Measurements from ENCODE around the gene TTYH3.

The TTYH3 gene

DNA sequence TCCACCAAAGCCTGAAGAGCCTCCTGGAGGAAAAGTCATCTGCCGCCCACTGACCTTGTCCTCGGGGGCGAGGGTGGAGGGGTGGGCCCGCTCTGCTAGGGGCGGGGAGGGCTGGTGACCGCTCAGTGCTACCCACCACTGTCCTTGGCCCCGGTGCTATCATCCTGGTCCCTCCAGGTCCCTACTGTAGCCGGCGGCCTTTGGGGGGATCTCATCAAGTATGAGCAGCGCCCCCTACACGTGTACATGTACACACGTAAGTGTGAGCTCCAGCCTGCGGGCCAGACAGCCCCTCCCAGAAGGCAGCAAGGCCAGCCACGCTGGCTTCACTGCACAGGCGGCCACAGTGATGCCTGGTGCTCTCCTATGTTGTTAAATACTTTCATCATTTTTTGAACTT is 19.6 kb downstream of the TTYH3 start:
- DNase-seq = no peak

DNA sequence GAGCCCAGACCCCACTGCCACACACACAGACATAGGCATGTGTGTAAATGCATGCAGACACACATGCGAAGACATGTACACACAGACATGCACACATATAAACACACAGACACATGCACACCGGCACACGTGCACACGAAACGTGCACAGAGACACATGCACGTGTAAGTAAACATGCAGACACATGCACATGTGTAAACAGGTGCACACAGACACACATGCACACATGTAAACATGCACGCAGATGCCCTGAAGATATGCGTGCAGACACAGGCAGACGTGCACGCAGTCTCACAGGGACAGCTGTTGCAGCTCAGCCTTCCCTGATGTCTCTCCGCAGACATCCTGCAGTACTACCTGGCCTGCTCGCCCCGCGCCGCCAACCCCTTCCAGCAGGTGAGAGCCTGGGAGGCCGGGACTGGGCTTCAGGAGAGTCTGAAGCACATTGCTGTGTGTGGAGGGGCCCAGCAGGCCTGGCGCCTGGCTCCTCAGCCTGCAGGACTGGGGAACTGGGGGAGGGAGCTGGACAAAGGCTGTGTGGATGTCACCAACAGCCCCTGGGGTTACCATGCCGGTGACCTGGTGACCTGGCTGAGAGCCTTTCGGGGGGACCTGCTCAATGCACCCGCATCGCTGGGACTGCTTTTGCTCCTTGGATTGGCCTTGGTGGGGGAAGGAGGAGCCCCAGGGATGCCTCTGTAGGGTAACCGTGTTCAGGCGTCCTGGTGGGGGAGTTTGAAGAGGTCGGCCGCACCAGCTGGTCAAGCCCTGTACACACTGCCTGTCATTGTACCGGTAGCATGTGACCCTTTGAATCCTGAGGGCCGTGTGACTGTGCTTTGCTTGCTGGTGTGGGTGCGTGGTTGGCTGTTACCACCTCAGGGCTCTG is 20.3 kb downstream of the TTYH3 start:
- DNase-seq = no peak

DNA sequence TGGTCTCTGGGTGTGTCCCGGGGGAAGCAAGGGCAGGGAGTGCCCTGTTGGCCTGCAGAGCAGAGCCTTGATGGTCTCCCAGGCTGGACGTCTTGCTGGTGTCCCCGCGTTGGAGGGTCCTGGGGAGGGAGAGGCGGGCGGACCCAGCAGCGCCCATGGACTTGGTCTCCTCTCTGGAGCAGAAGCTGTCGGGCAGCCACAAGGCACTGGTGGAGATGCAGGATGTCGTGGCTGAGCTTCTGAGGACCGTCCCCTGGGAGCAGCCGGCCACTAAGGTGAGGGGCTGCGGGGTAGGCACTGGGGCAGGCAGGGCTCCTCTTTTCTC is 20.9 kb downstream of the TTYH3 start:
- DNase-seq = no peak

DNA sequence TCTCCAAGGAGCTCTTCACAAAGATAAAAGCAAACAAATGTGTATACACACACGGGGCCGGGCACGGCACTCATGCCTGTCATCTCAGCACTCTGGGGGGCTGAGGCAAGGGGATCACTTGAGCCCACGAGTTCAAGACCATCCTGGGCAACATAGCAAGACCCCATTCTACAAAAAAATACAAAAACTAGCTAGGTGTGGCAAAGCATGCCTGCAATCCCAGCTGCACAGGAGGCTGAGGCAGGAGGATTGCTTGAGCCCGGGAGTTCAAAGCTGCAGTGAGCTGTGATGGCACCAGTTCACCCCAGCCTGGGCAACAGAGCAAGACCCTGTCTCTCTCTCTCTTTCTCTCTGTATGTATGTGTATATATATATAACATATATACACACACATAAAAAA is 22.3 kb downstream of the TTYH3 start:
- DNase-seq = no peak

DNA sequence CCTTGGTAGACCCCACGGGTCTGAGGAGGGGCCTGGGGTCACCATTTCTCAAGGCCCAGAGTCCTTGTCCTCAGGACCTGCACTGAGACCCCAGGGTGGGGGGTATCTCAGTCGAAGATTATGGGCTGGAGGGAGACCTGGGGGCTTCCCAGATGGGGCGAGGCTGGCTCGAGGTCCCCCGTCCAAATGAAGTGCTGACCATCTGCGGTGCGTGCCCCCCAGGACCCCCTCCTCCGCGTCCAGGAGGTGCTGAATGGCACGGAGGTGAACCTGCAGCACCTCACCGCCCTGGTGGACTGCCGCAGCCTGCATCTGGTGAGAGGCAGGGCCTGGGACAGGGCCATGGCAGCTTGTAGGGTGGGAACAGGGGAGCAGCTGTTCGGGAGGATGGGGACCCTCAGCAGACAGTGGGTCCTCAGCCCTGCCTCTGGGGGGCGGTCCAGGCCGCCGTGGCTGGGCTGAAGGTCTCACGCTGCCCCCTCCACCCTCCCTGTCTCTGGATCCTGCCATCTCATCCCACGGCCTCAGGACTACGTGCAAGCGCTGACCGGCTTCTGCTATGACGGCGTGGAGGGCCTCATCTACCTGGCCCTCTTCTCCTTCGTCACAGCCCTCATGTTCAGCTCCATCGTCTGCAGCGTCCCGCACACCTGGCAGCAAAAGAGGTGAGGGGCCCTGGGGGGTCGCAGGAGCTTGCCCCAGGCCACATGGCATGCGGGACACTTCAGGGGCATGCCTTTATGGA is 24.3 kb downstream of the TTYH3 start:
- no peak for DNase-seq

DNA sequence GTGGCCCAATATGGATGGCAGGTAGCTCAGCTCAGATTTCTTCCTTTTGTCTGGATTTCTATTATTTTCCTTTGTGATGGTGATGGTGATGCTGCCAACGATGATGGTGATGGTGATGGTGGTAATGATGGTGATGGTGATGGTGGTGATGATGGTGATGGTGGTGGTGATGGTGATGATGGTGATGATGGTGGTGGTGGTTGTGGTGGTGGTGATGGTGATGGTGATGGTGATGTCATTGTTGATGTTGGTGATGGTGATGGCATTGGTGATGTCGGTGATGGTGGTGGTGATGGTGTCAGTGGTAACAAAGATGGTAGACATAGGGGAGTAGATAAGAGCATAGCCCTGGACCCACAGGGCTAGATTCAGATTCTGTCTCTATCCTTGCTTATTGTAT is 25.4 kb downstream of the TTYH3 start:
- DNase-seq = no peak

DNA sequence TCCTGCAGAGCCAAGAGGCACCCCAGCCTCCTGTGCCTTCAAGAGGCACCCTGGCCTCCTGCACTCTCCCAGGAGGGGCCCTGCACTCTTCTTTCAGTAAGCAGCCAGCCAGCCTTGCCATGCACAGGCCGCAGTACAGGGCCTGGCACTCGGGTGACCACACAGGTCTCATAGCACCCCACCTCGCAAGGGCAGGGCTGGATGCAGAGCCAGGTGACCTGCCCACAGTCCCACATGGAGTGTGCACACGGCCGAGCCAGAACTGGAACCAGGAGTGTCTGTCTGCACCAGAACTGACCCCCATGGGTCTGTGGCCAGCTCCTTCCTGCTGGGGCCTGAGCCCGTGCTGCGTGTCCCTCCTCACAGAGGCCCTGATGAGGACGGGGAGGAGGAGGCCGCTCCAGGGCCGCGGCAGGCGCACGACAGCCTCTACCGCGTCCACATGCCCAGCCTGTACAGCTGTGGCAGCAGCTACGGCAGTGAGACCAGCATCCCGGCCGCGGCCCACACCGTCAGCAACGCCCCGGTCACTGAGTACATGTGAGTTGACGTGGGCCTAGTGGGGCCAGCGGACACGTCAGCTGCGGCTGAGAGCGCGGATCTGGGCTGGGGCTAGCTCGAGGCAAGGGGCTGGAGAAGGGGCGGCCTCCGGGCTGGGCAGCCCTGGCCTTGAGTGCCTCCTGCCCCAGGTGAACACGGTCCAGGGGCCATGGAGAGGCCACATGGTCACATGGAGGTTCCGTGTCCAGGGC is 26.3 kb downstream of the TTYH3 start:
- no peak for DNase-seq

DNA sequence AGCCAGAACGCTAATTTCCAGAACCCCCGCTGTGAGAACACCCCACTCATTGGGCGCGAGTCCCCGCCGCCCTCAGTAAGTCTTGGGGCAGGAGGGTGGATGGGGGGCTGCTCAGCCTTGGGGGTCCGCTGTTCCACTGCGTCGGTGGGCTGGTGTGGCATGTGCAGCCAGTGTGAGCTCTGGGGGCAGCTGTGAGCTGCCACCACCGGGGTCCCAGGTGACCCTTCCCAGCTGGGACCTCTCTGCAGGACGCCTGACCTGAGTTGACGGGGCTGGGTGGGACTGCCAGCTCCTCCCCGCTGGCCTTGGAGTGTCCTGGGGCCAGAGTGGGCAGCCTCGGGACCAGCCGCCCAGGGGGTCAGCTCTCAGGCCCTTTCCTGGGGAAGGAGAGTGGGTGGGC is 27.2 kb downstream of the TTYH3 start:
- DNase-seq = no peak

DNA sequence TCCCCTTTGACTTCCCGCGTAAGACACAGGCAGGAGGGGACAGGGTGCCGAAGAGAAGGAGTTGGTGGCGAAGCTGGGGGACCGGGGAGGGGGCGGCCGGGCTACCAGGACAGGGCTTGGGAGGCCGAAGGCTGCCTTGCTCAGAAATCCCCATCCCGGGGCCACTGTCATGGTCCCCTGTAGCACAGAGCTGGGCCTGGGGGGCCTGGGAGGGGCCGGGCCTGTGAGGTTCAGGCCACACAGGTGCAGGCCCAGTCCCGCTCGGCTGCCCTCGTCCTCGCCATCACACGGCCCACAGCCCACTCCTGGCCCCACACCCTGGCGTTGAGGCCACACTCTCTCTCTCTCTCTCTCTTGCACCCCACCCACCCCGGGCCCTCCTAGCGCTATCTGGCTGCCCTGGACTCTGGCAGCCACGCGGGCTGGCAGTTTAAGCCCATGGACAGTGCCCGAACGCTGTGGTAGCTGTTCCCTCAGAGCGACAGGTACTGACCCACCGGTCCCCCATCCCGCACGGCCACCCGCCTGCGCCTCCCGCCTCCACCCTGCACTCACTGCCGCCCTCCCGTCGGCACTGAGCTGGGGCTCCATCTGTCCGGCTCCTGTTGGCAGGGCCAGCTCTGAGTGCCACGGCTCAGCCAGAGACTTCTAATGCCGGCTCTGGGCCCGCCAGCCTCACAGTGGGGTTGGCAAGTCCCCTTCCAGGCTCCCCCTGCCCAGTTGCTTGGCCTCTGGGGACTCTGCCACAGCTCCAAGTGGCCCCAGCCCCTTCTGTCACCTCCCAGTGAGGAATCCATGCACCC is 28.0 kb downstream of the TTYH3 start:
- no peak for DNase-seq

DNA sequence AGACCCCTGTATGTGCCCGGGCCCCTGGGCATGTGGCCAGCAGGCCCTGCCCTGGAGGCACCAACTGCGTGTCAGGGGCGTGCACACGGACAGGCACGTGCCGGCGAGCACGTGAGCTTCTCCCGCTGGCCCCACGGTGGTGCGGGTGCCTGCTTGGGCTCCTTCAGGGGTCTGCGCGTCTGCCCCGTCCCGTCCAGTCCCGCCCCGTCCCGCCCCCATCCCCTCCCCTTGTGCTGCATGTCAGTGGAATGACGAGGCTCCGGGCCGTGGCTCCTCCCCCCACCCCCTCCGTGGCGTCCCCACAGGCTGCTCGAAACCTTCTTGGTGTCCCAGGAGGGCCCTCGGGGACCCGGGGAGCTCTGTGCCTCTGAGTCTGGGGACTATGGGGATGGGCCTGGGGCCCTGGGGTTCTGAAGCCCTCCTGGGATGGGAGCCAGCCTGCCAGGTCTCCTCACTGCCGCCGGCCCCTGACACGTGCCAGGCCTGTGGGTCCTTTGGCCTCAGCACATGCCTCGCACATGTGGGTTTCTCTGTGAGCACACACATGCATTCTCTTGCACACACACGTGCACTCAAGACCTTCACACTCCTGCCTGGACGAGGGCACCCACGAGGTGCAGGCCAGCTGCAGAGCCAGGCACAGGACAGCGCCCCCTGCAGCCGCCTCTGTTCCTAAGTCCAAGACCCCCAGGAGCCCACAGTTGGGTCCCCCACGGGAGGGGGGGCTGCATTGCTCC is 28.7 kb downstream of the TTYH3 start:
- no peak for DNase-seq

DNA sequence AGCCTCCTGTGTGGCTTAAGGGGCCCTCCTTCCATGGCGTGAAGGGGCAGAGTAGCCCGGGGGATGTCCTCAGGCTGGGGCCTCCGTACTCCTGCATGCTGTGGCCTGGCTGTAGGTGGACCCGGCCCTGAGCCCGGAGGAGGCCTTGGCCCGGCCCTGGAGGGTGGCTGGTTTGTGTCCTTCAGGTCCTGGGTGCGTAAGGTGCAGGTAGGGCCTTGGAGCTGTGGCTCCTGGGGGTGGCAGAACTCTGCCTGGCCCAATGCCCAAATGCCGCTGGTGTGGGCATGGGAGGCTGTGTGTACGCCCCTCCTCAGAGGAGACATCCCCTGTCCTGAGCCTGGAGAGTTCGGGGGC is 29.3 kb downstream of the TTYH3 start:
- DNase-seq = no peak

DNA sequence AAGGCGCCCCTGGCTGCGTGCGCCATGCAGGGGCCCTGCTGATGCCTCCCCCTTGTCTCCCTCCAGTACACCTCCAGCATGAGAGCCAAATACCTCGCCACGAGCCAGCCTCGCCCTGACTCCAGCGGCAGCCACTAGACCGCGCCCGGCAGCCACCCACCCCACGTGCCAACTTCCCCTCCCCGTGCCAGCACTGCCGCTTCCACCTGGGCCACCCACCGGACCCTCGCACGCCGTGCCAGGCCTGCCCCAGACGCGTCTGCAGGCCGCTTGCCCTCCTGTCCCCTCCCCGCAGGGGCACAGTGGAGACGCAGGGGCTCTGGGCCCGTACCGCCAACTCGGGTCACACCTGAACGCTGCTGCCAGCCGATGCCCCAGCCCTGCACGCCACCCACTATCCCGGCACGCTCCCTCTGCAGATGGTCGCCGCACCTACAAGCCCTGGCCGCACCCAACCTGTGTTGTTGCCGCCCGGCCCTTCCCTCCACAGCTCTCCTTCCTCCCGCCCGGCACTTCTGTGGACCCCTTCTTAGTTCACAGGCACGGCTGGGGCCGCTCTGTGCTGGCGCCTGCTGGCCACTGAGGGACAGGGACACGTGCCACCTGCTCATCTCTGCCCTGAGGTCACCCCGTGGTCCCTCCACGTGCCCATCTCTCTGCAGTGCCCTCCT is 30.0 kb downstream of the TTYH3 start:
- no peak for DNase-seq

DNA sequence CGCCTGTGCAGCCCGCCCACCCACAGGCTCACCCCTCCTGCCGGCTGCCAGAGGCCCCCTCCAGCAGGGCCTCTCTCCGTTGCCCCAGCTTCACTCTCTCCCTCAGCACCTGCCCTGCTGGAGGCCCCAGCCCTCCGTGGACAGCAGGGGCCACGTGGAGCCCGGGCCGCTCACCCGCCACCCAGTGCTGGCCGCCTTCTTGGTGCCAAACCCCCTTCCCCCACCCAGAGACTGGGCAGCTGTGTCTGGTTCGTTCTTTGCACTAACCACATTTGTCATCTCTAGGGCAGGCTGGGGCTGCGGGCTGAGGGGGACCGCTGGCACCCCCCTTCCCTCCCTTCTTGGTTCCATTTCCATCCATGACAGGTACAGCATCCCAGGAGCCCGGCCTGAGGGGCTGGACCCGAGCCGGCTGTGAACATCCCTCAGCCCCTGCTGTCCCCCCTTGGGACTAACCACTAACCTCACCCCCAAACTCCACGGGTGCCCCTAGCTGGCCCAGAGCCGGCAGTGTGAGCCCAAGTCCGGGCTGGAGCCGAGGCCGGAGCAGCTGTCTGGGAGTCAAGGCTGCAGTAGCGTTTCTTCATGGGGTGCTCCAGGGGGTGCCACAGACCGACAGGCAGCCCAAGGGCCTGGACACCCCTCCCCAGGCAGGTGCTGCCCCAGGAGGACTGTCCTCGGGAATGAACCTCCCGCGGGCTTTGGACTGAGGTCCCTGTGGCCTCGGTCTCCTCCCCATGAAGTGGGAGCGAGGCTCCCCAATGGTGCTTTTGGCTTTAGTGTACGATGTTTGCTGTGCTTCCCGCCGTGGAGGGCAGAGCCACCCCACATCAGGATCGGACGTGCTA is 30.7 kb downstream of the TTYH3 start:
- no peak for DNase-seq

DNA sequence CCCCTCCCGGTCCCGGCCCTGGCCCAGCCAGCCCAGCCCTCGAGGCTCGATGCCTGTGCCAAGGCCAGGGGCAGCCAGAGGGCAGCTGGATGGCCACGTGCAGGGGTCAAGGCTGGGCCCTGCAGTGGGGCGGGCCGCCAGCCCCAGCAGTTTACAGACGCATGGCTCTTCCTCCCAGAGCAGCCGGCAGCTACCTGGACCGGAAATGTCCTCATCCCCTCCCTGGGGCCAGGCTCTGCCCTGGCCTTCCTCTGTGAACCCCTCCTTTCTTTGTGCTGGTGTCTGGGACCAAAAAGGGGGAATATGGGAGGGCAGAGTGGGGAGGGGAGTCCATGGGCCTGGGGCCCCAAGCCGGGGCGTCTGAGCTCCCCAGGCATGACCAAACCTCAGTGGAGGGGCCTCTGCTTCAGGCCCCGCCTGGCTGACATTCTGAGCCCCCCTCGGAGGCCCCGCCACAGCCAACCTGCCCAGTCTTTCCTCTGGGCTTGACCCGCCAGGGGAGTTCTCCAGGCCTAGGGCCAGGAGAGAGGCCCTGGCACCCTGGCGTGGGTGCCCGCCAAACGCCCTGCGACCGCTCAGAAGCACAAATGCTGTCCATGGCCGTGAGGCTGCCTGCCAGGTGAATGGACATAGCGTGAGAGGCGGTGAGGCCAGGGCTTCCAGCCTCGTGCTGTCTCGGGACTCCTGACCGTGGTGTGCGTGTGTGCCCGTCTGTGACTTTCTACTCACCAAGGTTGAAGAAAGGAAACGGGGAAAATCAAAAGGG is 31.5 kb downstream of the TTYH3 start:
- no peak for DNase-seq

DNA sequence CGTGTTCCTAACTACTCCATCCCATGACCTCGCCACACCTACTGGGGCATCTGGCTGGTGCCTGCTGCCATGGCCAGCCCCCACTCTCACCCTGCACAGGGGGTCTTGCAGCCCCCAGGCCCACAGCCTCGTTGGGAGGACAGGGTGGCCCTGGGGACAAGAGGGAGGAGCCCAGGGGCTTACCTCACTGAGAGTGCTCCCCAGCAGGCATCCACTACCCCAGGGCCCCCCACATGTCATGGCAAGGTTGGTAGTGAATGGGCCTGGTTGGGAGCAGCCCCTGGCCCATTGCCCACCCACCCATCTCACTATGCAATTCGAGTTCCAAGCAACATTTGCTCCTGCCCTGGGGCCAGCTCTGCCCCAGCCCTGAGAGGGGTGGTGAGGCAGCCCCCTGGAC is 32.2 kb downstream of the TTYH3 start:
- DNase-seq = no peak

DNA sequence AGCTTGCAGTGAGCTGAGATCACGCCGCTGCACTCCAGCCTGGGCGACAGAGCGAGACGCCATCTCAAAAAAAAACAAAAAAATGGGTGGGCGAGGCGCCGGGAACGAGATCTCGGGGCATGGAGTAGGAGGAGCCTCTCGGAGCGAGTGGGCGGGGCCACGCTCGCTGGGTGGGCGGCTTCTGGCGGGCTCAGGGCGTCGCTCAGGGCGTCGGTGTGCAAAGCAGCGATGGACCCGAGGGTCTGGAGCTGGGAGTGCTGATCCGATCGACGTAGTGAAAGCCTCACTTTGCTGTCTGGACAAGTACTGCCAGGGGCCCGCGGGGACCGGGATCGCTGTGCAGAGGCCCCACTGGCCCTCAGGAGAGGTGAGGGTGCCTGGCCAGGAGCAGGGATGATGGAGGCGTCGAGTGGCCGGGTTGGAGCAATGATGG is 33.6 kb downstream of the TTYH3 start:
- DNase-seq = no peak

DNA sequence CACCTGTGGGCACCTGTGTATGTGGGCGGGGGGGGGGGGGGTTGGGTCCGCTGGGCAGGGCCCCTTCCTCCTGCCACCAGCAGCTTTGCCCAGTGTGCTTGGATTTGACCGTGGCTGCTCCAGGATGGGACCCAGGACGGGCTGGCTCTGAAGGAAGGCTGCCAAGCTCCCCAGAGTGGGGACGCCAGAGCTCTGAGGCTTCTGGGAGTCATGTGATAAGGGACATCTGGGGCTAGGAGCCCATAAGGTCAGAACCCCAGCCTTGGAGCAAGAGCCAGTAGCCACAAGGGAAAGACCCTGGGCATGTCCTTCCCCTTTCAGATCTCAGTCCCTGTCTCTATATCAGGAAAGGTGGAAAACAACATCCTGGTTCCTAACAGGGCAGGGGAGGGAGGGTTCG is 34.4 kb downstream of the TTYH3 start:
- DNase-seq = no peak

DNA sequence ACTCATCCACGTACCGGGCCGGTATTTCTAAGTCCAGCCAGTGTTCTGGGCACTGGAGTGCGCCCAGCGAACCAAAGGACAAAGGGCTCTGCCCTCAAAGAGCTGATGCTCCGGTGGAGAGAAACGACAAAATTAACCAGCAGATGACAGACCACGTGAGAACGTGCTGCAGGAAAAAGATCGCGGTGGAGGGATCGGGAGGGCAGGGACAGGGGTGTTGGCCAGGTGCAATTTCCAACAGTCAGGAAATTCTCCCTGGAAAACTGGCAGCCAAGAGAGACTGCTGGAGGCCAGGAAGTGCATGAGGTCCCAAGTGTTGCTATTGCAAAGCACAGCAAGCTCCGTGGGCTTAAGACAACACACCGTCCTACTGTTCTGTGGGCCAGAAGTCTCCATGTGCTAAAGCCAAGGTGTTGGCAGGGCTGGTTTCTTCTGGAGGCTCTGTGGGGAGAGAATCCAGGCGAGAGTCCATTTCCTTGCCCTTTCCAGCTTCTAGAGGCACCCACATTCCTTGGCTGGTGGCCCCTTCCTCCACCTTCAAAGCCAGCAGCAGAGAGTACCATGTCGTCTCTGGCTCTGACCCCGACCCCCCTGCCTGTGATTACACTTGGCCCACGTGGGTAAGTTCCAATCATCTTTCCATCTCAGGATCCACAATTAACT is 34.9 kb downstream of the TTYH3 start:
- no peak for DNase-seq

DNA sequence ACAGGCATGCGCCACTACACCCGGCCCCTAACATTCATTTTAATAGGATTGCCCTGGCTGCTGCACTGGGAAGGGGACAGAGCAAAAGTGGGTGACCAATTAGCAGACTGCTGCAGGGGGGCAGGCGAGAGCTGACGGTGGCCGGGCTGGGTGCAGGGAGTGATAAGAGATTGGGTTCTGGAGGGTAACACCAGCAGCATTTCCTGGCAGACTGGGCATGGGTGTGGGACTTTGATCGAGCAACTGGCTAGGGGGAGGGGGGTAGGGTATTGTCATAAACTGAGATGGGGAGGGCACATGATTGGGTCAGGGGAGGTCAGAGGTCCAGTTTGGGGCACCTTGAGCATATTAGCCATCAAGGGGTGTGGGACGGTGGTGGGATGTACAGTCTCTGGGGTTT is 36.1 kb downstream of the TTYH3 start:
- no peak for DNase-seq

Measured in activated T-cell treated with anti-CD3 and anti-CD28 coated beads, Interleukin-2, amount 50 U/mL, for 1 hour (primary cell).